ELR (cell line): ENCODE data around the gene LRP2.

Source experiments
- DNase-seq: peaks from one replicate; pipeline ENCODE4 v3.0.0-alpha.2; 2015; ENCODE audit warnings: low read depth

Gene LRP2

DNA sequence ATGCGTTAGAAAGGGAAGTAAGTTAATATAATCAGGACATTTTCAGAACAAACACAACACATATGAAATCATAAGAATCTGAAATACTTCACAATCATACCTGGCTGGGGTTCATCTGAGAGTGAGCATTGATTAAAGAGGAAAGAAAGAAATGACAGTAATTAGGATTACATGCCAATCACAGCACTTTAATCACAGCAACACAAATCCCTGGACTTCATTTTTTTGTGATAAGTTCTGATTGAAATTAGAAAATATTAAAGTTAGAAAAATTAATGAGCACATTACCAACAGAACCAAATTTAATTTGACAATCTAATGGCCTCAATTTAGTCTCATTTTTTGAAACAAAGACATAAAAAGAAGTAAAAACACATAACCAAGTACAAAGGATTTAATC lies 121.9 kb downstream of the LRP2 start:
- DNase-seq, result no peak

DNA sequence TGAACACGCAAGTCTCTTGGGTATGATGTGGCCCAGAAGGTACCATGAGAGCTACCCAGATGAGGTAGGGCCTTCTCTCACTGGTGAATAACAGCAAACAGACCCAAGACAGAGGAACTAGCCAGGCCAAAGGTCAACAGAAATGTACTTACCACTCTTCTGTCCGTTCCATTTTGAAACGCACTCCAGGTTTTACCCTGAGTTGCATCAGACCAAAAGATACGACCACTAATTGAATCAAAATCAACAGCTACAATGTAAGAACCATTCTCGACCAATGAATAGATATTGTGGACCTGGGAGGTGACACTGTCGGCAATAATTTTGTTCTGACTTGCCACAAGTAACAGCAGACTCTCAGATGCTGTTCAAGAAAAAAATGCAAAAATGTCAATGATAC lies 124.4 kb downstream of the LRP2 start:
- no peak for DNase-seq

- no peak for DNase-seq
Observed at GRCh38 chr2:169237286-169237685, 125.0 kb downstream of the LRP2 start.

DNA sequence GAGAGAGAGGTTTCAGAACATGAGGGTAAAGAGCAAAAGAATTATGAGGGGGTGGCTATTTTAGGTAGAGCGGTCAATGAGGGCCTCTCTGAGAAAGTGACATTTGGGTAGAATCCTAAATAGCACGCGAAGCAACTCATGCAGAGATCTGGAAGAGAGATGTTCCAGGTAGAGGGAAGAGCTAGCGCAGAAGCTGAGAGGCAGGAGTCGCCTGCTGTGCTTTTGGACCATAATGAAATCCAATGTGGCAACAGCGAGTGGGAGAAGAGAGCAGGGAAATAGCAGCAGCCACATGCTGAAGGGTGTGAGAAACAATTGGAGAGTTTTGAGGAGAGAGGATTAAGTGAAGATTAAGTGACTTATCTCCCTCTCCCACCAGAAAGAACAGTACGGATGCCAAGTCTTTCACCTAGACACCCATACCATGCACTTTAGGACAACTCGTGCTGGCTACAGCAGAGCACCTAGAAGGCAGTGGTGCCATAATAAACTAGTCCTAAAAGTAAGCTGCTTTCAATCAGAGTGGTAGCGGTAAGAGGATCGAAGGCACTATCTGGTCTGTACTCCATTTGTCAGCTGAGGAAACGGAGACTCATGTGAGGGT lies 129.7 kb downstream of the LRP2 start:
- no peak for DNase-seq

DNA sequence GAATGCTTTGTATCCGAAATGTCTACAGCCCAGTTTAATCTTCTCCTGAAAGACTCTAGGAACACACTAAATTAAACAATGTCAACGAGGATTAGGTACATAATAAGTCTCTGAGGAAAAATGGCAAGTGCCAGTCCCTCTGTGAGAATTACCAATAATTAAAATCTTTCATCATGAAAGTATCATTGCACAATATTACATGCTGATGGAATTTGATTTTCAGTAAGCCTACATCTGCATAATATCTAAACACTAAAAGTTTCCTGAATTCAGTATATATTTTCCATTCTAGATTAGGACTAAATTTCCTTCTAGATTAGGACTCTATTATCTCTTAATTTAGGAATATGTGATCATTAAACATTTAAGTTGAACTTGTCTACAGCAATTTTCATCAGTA lies 132.1 kb downstream of the LRP2 start:
- DNase-seq, result no peak

DNA sequence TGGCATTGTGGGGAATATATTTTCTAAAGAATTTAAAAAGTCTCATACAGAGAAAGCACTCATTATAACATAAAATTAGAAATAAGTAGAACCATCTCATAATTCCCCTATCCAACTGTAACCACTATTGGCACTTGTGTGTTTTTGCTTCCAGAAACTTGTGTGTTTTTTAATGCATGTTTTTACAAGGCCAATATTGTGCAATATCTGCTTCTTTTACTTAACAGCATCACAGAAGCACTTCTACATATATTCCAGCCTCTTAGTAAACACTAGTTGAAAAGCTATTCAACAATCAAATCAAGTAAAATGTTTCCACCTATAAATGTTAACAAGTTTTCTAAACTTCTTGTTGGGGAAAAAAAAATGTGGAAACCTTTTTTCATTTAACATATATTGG lies 132.7 kb downstream of the LRP2 start:
- no peak for DNase-seq

GRCh38 chr2:169225906-169226305 lies 136.4 kb downstream of the LRP2 start:
- peak; percentile 12 for DNase-seq

DNA sequence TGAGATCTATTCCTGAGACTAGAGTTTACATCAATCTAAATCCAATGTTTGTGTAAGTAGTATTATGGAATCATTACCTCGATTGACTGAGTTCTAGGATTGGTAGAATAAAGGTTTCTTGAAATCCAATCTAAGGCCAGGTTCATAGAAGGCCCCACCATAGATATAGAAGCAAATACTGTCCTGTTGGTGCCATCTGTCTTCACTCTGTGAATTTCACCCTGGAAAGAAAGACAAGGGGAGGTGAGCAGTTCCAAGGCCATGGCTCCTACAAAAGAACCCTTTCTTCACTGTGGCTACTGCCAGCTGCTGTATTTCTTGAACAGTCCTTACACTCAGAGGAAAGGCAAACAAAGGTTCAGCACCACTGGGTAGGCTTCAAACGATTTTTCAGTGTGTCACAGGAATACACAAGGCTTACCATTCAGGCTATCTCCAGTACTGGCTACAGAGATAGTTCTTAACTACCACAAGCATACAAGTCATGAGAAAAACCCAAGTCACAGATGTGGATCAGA lies 137.0 kb downstream of the LRP2 start:
- no peak for DNase-seq

- DNase-seq, result peak; percentile 28
Observed at GRCh38 chr2:169222665-169223064, 139.7 kb downstream of the LRP2 start.

- DNase-seq, result peak; percentile 54
Observed at GRCh38 chr2:169221745-169222369, 140.5 kb downstream of the LRP2 start.

- no peak for DNase-seq
Observed at GRCh38 chr2:169210917-169211316, 151.4 kb downstream of the LRP2 start.

DNA sequence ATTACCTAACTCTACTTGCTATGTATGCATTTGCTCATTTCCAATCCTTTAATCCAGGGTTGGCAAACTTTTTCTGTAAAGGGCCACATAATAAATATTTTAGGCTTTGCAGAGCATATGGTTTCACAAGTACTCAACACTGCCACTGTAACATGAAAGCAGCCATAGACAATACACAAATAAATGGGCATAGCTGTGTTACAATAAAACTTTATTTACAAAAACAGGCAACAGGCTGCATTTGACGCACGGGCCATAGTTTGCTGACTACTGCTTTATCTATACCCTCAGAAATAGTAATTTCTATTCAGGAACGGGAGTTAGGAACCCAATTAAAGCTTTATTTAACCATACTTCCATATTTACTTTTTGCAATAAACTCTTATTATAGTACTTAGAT lies 154.3 kb downstream of the LRP2 start:
- no peak for DNase-seq

DNA sequence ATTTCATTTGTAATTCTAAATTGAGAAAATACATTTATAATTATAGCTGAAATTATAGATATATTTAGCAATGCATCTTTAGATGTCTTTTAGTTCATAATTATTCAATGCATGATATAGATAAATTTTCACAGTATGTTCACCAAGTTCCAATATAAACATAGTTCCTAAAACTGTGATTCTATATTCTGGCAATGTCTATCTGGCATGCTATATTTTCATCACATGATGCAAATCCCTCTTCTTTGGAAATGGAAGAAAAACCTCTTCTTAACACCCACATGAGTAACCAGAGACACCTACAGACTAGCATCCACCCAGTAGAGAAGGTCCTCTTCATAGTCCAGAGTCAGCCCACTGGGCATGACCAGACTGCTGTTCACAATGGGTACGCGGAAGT lies 157.2 kb downstream of the LRP2 start:
- no peak for DNase-seq

GRCh38 chr2:169203952-169204351 lies 158.4 kb downstream of the LRP2 start:
- DNase-seq, result no peak

DNA sequence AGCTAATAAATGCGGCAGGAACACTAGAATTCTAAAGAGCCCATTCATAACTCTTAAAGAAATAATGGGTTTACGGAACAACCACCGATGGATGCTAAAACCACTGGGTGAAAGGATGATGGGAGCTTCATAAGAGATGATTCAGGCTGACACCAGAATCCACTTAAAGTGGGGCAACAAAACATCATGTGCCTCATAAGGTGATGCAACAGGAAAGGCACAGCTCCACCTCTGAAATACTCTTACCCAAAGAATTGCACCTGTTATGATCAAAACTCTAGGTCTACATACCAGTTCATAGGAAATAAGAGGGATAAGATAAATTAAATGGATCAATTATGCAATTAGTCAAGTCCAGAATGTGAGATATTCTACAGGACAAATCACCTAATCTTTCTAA lies 161.6 kb downstream of the LRP2 start:
- DNase-seq, result no peak

GRCh38 chr2:169193618-169194017 lies 168.7 kb downstream of the LRP2 start:
- no peak for DNase-seq

- DNase-seq, result peak; percentile 15
Observed at GRCh38 chr2:169190197-169190775, 172.0 kb downstream of the LRP2 start.

DNA sequence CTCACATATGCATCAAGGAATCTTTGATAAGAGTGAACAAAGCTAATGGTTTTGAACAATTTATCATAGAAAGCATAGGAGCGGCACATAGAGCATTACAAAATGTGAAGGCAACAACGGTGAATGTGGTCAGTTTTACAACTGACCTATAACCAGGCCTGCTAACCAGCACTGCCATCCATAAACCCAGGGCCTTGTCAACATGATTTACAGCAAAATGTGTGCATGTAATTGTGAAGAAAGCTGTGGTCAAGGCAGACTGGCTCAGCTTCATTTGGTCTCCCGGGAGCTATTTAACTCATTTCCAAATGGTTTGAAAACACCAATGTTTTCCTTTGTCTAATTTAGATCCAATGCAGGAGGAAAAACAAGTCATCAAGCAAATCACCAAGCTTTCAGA lies 173.2 kb downstream of the LRP2 start:
- DNase-seq, result no peak

GRCh38 chr2:169185711-169186110 lies 176.6 kb downstream of the LRP2 start:
- DNase-seq, result no peak

DNA sequence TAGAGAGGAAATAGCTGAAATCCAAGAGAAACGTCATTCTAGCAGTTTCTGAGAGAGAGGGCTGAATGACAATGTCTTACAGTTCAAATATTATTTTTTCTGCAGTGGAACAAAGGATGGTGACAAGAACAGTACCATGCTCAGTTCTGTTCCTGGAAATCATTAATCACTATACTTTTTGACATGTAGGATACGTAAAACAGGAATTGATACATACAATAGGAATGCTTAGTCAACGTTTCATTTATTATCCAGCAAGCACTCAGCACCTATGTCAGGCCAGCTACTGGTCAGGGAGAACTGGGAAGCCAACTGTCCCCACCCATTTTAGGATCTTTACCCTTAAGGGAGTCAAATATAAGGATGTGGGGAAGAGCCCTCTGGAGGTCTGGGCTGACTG lies 178.3 kb downstream of the LRP2 start:
- DNase-seq, result peak; percentile 64

DNA sequence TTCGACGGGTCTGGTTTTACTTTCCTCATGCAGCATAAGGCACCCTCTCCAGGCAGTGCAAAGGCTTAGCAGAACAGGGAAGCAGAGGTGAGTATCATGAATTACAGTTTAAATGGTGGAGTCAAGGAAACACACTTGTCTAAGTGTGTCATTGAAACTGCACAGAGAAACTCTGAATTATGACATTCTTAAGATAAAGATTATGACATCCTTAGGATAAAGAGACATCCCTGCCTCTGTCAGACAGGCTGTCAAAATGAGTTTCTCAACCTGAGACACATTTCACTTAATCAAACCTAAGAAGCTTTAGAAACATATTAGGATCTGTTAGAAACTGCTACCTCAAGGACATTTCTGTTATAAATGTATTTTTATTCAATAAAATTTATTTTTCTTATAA lies 179.8 kb downstream of the LRP2 start:
- no peak for DNase-seq

GRCh38 chr2:169178804-169179390 lies 183.4 kb downstream of the LRP2 start:
- no peak for DNase-seq

DNA sequence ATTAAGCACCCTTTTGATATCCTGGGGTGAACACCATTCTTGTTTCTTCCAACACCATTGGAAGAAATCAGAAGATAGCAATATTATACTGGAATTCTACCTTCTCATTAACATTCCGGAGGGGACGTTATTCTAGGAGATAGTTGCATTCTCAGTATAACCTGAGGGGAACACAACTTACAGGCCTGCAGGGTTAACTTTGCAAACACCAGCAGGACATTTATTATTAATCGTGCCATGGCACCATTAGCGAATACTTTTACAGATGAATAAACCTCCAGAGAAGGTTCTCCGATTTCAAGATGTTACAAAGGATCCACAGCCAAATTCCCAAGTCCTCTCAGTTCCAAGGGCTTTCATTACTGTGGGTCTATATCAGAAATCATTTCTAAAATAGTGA lies 184.0 kb downstream of the LRP2 start:
- DNase-seq, result no peak
